GM18502 (cell line): ENCODE measurements around the gene ASTL.
A peak's percentile ranks its signal among the peaks of the same experiment; 100 is the strongest.
"Not testable (repeated sequence)": the region's sequence is repeated elsewhere in the genome, so short reads cannot be mapped to it uniquely, and the experiment has no call there.

Source experiments
- ATAC-seq: cut with Tn5 transposase; IDR thresholded peaks from one replicate; pipeline ENCODE4 v1.9.1; 2021; ENCODE audit warnings: mild to moderate bottlenecking; ENCODE audit not compliant: unreplicated experiment, poor library complexity

The ASTL gene

DNA sequence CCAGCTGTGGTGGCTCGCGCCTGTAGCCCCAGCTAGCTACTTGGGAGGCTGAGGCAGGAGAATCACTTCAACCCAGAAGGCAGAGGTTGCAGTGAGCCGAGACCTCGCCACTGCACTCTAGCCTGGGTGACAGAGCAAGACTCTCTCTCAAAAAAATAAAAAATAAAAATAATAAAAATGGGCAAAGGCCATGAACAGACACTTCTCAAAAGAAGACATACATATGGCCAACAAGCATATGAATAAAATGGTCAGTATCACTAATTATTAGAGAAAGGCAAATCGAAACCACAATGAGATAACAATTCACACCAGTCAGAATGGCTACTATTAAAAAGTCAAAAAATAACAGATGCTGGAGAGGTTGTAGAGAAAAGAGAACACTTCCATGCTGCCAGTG is 22.1 kb upstream of the ASTL start:
- not testable (repeated sequence) for ATAC-seq

DNA sequence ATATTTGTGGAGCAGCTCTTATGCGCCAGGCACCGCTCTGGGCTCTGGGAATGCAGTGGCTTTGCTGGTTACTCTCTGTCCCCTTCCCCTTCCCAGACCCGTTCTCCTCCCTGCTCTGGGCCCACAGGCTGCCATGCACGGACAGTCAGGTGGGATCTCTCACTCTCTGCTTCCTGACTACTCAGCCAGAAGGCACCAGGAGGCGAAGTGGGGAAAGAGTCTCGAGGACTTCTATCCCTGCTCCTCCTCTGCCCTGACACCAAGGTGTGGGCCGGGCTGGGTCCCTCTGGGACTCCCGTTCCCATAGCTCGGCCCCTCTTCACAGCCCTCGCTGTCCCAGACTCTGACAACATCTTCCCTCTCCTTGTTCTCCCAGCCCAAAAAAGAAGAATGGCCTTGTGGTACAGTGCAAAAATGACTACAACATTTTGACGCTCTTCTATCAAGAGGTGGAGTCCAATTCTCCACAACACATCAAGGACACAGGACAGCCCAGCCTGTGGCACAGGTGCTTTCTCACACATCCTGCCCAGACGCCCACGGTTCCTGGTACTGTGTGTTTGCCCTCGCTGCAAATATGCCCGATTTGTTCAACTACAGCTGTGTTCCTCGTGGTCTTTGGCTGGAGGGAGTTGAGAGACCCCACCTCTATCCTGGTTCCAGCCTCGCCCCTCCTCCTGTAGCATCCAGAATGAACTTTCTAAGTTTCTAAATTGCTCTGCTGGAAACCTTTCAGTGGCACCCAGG is 21.0 kb upstream of the ASTL start:
- no peak for ATAC-seq

DNA sequence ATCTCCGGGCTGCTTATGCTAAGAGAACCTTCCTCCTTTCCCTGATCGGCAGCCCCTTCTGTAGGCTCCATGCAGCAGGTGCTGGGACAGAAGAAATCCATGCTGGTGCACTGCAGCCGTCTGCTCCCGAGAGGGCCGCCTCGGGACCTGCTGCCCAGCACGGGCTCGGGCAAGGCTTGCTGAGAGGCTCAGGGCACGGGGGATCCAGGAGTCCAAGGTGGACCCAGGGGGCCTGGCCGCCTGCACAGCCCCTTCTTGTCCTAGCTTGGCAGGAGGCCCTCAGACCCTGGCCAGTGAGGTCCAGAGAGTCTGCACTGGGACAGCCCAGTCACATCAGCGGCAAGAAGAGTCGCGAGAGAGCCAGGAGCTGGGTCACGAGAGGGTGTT is 20.2 kb upstream of the ASTL start:
- ATAC-seq = no peak

DNA sequence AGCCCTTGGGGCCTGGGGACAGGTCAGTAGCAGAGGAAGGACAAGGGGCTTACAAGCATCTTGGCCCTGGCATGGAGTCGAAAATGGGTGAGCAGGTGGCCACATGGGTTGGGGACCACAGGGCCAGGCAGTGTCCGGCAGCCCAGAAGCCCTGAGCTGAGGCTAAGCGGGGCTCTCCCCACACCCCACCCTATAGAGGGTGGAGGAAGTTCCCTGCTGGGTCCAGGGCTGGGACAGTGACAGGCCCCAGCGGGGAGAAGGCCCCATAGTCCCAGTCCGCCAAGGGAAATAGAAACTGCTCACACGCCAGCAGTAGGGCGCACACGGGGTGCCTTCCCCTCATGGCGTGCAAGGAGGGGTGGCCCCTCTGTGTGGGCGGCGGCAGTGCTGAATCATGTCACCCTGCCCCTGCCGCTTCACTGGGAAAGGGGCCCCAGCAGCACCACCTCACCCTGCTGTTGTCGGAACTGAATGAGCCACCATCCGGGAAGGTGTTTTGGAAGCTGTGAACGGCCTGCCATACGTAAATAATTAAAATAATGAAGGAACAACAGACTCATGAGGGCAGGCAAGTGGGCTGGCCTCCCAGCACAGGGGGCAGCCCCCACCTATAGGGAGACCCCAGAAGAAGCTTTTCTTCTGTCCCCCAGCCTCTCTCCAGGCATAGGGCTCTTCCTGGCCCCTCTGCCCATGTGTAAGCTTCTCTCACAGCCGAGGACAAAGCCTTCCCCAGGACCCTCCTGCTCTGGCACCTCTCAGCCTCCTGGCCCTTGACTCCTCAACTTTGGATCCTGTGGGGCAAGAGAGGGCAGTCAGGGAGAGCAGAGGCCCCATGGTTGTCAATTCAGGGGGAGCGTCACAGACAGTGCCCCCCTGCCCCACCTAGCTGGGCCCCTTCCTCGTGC is 19.6 kb upstream of the ASTL start:
- ATAC-seq = peak; percentile 59

DNA sequence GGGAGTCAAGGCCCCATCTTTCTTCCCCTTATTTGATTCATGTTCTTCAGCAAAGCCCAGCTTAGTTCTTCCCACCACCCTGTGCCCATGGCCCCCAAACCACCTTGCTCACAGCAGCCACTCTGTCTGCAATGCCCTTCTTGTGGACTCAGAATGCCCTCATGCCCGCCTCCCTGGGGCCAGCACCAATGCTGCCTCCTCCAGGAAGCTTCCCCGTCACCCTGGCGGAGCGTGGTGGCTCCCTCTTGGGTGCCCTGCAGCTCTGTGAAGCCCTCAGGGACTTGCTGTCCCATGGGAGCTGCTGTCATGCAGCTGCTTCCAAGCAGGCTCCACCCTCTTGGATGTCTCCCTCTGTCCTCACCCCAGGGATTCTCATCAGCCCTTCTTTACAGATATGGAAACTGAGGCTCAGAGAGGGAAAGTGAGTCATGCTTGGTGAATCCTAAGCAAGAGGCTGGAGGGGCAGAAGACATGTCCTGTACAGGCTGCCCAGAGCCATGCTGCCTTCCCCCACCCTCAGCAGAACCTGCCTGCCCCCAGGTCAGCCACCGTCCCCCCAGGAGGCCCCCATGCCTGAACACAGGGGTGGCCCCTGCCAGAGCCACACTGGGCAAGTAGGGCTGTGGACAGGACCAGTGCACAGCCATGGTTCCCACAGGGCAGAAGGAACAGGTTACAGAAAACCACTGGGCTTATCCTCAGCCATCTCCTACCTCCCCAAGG is 18.8 kb upstream of the ASTL start:
- ATAC-seq = peak; percentile 41

DNA sequence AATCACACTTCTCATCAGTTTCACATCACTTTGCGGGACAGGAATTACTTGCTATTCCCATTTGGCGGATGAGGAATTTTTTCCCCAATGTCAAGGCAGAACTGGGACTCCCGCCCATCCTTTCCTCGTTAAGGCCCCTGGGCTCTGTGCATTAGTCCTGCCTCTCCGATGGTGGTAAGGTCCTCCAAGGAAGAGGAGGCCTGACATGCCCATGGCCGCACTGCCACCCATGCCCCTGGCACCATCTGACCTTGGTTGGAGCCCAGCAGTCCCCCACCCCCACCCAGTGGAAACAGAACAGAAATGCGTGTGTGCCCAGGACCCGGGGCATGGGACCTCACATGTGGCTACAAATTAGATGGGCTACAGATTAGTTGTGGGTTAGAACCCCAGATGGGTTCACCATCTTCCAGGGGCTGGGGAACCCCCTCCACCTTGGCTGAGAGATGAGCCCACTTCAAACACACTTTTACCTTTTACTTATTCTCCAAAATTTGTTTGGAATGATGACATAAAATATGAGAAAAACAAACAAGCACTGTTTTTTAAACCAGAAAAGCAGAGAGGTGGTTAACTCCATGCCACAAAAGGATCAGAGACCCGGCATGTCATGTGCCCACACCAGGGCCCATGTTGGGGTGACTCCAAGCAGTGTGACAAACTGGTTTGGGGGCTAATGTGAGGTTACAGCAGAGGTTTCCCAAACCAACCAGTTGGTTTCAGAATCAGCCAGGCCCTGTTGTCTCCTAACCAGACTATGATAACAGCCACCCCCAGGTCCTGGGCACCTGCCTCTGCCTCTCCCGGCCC is 17.9 kb upstream of the ASTL start:
- ATAC-seq = no peak

DNA sequence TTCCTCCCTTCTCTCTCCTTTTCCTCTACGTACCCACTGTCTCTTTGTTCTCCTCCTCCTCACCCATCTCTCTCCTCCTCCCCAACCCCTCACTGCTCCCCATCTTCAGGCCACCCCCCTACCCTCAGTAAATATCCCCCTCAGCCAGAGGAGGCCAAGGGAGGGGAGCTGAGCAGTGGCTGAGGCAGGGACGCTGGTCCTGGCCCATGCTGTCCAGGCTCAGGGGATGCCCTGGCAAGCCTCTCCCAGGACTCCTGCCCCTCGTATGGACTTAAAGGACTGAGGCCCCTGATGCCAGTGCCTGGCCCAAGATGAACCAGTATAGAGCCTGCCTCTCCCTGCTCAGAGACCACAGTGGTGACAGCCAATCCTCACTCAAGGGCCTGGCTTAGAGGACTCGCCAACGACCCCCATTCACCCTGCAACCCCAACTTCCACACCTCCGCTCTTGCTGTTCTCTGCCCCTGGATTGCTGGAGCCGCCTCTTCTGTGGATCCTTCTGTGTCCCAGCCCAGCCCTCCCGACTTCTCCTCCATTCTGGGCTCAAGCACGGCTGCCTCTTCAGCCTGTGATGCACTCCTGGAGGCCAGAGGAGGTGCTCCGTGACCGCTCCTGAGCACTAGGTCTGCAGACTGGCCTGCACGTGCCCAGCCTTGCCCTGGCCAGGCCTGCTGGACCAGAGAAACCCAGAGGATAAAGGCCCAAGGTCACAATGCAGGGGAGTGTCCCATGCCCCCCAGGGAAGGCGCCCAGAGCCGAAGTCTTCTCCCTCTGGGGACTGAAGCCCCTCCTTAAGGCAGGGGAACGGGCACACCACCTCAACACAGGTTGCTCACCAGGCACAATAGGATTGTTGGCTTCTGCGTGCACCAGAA is 16.4 kb upstream of the ASTL start:
- no peak for ATAC-seq

DNA sequence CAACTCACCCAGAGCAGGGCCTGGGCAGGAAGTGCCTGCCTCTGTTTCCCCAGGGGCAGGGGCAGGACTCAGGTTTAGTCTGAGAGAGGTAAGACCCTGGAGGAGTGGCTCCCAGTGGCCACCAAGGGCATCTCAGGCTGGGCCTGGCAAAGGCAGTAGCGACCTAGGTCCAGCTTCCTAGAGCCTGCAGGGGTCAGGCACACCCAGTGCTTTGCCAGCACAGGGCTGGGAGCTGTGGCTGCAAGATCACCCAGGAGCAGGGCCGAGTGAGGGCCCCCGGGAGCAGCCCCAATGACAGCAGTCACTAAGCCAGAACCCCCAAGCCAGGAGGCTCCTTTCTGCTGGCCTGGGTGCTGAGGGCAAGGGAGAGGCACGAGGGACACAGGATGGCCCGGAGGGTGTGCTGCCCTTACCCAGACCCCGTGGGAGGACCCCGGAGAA is 15.7 kb upstream of the ASTL start:
- ATAC-seq = no peak

DNA sequence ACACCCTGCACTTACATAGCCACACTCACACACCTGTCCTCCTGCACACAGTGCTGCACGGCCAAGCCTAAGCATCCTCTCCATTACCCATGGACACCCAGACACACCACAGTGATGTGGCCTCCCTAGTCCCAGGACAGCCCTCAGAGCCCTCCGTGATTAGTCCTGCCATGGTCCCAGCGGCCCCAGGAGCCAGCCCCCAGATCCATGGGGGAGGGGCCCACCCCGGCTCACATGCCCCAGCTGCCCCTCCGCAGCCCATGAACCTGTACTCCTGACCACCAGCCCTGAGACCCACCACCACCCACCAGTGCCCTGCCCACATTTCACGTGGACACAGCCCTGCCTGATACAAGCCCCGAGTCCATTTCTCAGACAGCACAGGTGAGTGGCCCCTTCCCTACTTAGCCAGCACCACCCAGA is 15.0 kb upstream of the ASTL start:
- ATAC-seq = no peak

DNA sequence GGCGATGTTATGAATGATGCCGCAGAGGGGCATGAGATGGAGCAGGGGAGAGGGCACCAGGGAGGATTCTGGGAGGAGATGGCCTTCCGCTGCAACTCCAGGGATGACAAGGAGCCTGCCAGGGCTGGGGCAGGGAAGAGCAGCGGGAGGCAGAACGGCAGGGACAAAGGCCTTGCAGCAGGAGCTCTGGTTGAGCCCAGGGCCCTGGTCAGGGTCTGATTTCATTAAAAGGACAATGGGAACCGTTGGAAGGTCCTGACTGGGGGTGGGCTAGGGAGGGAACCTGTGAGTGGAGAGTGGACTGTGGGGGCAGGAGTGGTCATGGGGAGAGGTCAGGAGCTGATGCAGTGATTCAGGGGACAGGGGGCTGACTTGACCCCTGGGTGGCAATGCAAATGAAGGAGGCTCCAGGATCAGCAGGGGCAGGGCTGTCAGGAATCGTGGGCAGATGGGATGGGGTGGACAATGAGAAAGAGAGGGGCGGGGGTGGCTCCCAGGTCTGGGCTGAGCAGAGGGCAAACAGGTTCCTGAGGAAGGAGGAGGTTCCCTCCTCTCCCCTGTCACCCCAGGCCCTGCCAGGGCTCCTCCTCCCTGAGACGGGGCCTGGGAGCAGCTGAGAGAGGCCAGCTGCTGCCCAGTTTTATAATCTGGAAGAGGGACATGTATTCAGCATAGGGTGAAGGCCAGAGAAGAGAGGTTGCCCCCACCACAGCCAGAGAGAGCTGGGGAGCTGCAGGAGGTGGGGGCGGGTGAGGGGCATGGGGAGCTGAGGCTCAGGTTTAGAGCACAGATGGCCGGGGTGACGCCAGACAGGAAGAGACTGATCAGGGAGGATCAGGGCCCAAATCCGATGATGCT is 14.2 kb upstream of the ASTL start:
- no peak for ATAC-seq

DNA sequence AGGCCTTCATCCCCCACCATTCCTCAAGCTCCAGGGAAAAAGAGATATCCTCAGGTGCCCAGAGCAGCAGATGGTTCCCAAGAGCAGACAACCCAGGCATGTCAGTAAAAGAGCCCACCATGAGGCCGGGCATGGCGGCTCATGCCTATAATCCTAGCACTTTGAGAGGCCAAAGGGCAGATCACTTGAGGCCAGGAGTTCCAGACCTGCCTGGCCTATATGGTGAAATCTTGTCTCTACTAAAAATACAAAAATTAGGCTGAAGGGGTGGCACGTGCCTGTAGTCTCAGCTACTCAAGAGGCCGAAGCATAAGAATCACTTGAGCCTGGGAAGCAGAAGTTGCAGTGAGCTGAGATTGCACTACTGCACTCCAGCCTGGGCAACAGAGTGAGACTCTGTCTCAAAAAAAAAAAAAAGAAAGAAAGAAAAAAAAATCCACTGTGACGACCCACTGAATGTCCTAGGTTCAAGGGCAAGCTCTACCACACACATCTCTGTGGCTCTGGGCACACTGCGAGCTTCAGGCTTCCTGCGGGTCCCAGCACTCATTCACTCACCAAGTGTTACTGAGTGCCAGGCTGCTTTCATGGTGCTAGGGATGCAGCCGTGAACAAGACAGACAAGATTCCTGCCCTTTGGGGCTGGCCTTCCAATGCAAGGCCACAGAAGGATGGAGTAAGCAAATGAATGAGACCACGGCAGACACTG is 13.4 kb upstream of the ASTL start:
- ATAC-seq = no peak

DNA sequence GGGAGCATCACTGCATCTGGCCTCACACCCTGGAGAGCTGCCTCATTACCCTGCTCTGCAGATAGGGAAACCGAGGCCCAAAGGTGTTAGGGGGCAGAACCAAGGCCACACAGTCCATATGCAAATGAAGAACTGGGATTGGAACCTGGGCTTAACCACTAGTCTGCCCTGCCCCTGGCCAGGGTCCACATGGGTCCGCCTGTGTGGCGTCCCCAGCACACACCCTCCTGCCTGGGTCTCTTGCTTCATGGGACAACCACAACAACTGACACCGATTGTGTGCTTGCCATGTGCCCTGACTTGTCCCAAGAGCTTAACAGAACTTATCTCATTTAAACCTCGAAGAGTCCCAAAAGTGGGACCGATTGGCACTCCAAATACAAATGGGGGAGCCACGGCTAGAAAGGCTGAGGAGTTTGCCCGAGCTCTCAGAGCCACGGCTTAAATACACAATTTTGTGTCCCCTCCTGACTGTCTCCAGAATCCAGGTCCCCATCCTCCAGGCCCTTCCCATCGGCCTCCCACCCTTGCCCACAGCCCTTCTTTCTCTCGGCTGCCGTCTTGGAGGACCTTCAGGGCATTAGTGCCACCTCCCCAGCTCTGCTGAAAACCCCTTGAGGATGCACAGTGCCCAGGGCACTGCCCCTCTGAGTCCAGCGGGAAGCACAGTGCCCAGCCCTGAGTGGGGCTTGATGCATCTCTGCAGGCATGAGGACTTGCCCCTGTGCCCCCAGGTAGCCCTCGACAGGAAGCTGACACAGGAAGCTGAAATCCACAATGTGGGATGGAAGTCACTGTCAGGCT is 12.7 kb upstream of the ASTL start:
- no peak for ATAC-seq

DNA sequence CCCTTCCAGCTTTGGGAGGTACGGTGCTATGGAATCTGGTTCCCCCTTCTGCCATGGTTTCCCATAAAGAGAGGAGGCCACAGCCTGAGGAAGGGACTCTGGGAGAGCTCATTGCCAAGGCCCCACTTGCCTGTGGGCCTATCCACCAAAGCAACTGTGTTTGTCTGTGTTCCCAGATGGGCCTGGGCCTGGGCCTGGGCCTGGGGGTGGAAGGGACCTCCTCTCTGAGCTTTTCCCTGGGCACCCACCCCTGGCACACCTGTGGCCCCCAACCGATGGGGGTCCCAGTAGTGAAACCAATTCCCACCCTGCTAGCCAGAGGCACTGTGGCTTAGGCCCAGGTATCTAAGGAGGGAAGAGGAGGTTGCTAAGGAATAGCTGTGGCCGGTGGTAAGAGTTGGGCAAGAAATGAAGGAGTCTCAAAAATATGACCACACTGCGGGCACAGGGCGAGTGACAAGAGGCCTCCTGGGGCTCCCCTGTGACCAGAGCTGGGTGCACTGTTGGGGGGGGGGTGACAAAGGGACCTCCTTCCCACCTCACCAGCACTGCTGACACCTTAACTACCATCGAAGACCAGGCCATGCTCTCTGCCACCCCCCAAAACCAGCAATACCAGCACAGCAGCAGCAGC is 11.8 kb upstream of the ASTL start:
- ATAC-seq = no peak

DNA sequence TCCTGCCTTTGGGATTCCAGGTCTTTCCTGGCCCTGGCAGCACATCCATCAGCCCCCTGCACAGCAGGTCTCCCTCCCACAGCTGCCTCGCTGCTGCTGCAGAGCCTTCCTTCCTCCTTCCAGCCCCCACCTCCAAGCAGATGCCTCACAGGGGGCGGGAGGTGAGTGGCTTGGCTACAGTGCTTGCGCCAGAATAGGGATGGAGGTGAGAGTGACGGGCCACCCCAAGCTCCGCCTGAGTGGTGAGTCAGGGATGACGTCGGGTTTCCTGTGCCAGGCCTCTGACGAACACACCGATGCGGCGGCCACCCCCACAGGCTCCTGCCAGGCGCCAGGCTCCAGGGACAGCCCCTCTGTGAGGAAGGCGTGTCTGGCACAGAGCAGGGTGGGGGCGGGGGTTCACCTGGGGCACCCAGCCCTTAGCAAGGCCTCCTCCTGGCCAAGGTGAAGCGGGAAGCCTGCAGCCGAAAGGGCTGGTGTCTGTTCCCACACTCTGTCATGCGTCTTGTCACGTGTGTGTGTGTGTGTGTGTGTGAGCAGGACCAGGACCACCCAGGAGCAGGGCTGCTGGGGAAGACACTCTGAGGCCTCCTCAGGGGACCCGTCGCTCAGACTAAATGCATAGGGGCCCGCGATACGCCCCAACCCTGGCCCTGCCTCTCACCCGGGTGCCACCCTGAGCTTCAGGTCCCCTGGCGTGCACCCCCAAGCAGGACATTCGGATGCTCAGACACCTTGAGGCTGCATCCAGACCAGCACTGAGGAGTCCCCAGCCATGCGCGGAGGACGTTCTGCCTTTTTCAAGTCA is 10.3 kb upstream of the ASTL start:
- ATAC-seq = peak; percentile 49

DNA sequence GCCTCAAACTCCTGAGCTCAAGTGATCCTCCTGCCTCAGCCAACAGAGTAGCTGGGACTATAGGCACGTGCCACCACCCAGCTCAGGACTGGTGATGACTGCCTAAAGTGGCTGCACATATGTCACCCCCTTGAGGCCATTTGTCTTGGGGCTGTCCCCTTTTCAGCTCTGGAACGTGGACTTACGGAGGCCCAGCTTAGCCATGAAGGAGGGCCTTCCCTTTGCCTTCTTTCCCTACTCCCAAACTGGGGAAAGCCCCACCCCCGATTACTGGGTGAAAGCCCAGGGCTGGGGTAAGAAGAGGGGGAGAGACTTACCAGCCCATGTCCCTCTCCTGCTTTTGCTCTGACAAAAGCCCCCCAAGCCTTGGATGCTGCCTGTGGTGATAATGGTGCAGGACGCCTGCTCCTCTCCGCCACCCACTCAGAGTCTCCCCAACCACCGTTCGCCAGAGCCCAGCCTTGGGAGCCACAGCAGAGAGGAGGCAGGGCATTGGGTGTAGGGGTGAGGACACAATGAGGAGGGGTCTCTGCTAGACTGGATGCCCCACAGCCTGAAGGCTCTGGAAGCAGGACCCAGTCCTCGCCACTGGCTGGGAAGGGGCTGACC is 9.4 kb upstream of the ASTL start:
- ATAC-seq = no peak
